Upper lobe of left lung (tissue), 6 donors: ENCODE results near the gene SSBP3. TPM values are rescaled to one million over a fixed set of nuclear protein-coding genes. Genes with fewer than 3 reads are reported as not detected.
A peak's percentile ranks its signal among the peaks of the same experiment; 100 is the strongest.
"Not testable (repeated sequence)": the region's sequence is repeated elsewhere in the genome, so short reads cannot be mapped to it uniquely, and the experiment has no call there.

Experiments used
- ATAC-seq, 2 donors: fragments of 200-7000 bp; cut with Tn5 transposase; one replicate each; pipeline ENCODE4 v1.9.1; 2022; ENCODE audit warnings: mild to moderate bottlenecking in 2 of 2, moderate library complexity in 2 of 2; ENCODE audit not compliant: low FRiP score in 2 of 2
- DNase-seq, 2 donors: peaks; one replicate each; pipeline ENCODE4 v3.0.0-alpha.2; 2019 to 2020
- H3K27ac ChIP-seq, 4 donors: fragments of 200-600 bp; sonication (generic); one replicate each; pipeline ENCODE4 v1.5.1; 2016 to 2019
- H3K27me3 ChIP-seq, 4 donors: fragments of 200-600 bp; sonication (generic); one replicate each; pipeline ENCODE4 v1.5.1; 2017 to 2019
- H3K36me3 ChIP-seq, 4 donors: fragments of 200-600 bp; sonication (generic); one replicate each; pipeline ENCODE4 v1.5.1; 2016 to 2019
- H3K4me1 ChIP-seq, 4 donors: fragments of 200-600 bp; sonication (generic); one replicate each; pipeline ENCODE4 v1.5.1; 2018 to 2019
- H3K4me3 ChIP-seq, 4 donors: fragments of 200-600 bp; sonication (generic); one replicate each; pipeline ENCODE4 v1.5.1; 2017 to 2019; ENCODE audit warnings: mild to moderate bottlenecking in 2 of 4, moderate library complexity in 1 of 4
- H3K9me3 ChIP-seq, 4 donors: fragments of 200-600 bp; sonication (generic); one replicate each; pipeline ENCODE4 v1.5.1; 2018 to 2019
- EP300 ChIP-seq, 4 donors: sonication (generic); formaldehyde crosslinking; IDR thresholded peaks; one replicate each; pipeline ENCODE4 v1.5.1; 2017; ENCODE audit warnings: antibody characterized with exemption in 4 of 4, control low read depth in 2 of 4
- POLR2A ChIP-seq, 4 donors: fragments of 450-650 bp; IDR thresholded peaks; one replicate each; pipeline ENCODE4 v1.5.1; 2016 to 2017; ENCODE audit warnings: antibody characterized with exemption in 4 of 4, mild to moderate bottlenecking in 2 of 4
- POLR2AphosphoS5 ChIP-seq, 2 donors: sonication (generic); formaldehyde crosslinking; IDR thresholded peaks; one replicate each; pipeline ENCODE4 v1.5.1; 2017; ENCODE audit warnings: antibody characterized with exemption in 2 of 2
- WGBS, 2 donors: methylation state at CpG; one replicate each; pipeline ENCODE4 v1.1.5; 2017 to 2018; 5-methylcytosine and 5-hydroxymethylcytosine counted together
- total RNA-seq, 6 donors: library from RNA; depleted of rRNA in 4 of 6; stranded (reverse); fragments of >200 nt in 4 of 6; gene quantifications; one replicate each; pipeline versions ENCODE4 v1.1.0 to v1.2.1, GENCODE V29; 2016 to 2021
- TF ChIP-seq, protein P1 (sequence below), 6 experiments: fragments of 450-650 bp in 4 of 6; fragments of 200-600 bp in 2 of 6; sonication (generic) in 2 of 6; IDR thresholded peaks; one replicate each; pipeline ENCODE4 v1.5.1; 2016 to 2019; ENCODE audit warnings: antibody characterized with exemption in 6 of 6
- donor health status: DM: no; HTN: no; CAD: no; lungs with moderate emphysema.
- donor health status: DM: no; HTN: yes; CAD: no; lungs with severe emphysema.

SSBP3 gene
- total RNA-seq, 6 donors from 2014 or later, result 17.8 to 35.6 (median 26.4) TPM

DNA sequence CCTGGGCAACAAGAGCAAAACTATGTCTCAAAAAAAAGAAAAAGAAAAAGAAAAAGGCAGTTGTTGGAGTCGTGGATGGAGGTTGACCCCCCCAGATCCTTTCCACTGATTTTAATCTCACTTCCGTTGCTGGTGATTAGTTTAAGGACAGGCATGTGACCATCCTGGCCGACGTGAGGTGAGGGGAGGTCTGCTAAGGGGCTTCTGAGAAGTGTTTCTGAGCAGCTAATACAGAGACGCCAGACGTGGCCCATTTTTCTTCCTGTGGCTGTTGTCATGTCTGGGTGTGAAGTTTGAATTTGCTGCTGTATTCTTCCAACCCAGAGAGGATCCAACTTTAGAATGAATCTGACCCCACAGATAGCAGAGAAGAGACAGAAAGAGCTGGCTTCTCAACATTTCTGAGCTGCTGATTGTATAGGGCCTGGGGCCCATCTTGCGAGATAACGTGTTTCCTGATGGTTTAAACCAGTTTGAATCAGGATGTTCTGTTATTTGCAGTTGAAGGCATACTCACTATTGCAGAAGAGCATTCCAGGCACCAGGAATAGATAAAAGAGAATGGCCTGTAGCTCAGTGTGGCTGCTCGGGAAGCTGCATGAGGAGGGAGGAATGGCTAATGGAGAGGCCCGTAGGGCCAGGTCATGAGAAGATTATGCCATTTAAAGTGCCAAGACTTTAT is 22.8 kb upstream of the SSBP3 start:
- DNase-seq (no peak), ATAC-seq (no peak)
- H3K27me3 ChIP-seq, result no peaks in the 10 kb centered on the region
- H3K27ac ChIP-seq, result no peak overlapping the region
- H3K4me1 ChIP-seq, result no peaks in the 10 kb centered on the region
- no peaks in the 10 kb centered on the region for H3K36me3 ChIP-seq
- TF ChIP-seq EP300 (IDR thresholded peaks at IDR 0.05), result no peak
- no peak for TF ChIP-seq POLR2A (IDR thresholded peaks at IDR 0.05)
- TF ChIP-seq, protein P1, sequence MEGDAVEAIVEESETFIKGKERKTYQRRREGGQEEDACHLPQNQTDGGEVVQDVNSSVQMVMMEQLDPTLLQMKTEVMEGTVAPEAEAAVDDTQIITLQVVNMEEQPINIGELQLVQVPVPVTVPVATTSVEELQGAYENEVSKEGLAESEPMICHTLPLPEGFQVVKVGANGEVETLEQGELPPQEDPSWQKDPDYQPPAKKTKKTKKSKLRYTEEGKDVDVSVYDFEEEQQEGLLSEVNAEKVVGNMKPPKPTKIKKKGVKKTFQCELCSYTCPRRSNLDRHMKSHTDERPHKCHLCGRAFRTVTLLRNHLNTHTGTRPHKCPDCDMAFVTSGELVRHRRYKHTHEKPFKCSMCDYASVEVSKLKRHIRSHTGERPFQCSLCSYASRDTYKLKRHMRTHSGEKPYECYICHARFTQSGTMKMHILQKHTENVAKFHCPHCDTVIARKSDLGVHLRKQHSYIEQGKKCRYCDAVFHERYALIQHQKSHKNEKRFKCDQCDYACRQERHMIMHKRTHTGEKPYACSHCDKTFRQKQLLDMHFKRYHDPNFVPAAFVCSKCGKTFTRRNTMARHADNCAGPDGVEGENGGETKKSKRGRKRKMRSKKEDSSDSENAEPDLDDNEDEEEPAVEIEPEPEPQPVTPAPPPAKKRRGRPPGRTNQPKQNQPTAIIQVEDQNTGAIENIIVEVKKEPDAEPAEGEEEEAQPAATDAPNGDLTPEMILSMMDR (IDR thresholded peaks at IDR 0.05), result no peak
- no peak for TF ChIP-seq POLR2AphosphoS5 (IDR thresholded peaks at IDR 0.05)
- H3K9me3 ChIP-seq, result no peaks in the 10 kb centered on the region
- whole genome bisulfite sequencing, 2 donors, result 67 to 69% methylated on average over 10 of the region's 10 CpGs
- H3K4me3 ChIP-seq, result no peak overlapping the region

DNA sequence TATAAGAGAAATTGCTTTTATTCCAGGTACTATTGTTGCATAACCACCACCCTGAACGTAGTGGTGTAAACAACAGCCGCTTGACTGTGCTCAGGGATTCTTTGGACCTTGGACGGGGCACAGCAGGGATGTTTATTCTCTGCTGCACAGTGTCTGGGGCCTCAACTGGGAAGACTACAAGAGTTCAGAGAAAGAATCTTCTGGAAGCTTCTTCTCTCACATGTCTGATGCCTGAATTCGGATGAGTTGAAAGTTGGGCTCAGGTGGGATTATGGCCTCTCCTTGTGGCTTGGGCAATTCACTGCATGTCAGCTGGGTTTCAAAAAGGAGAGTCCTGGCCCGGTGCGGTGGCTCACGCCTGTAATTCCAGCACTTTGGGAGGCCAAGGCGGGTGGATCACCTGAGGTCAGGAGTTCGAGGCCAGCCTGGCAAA is 19.0 kb upstream of the SSBP3 start:
- Histone ChIP-seq H3K9me3 (no peaks in the 10 kb centered on the region), H3K4me1 (no peaks in the 10 kb centered on the region), H3K36me3 (no peaks in the 10 kb centered on the region), H3K27ac (no peak overlapping the region), H3K27me3 (no peaks in the 10 kb centered on the region), H3K4me3 (no peak overlapping the region)
- TF ChIP-seq, protein P1 (IDR thresholded peaks at IDR 0.05), result no peak
- TF ChIP-seq EP300 (IDR thresholded peaks at IDR 0.05), result no peak
- TF ChIP-seq POLR2AphosphoS5 (IDR thresholded peaks at IDR 0.05), result no peak
- no peak for TF ChIP-seq POLR2A (IDR thresholded peaks at IDR 0.05)
- 89 to 95% methylated on average over 9 of the region's 9 CpGs for WGBS, 2 donors
- ATAC-seq (no peak), DNase-seq (no peak)

DNA sequence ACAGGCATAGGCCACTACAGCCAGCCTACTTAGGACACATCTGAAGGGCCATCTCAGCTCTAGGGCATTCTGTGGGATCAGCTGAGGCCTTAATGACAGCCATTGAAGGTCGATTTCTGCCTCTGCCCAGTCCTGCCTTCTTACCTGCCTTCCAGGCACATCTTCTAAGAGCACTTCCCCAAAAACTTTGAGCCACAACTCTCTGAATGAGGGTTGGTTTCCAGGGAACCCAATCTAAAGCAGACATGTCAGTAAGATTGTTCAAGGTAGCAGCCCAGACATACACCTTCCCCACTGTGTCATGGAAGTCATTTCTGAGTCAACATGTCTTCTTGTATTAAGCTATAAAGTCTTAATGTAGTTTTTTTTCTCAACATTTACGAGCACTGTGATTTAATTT is 18.2 kb upstream of the SSBP3 start:
- Histone ChIP-seq H3K36me3 (no peaks in the 10 kb centered on the region), H3K4me3 (no peak overlapping the region), H3K27me3 (no peaks in the 10 kb centered on the region), H3K27ac (no peak overlapping the region), H3K9me3 (no peaks in the 10 kb centered on the region), H3K4me1 (no peaks in the 10 kb centered on the region)
- no peak for DNase-seq
- WGBS, 2 donors, result 86 to 88% methylated on average over 2 of the region's 2 CpGs
- no peak for ATAC-seq
- TF ChIP-seq EP300 (IDR thresholded peaks at IDR 0.05), result no peak
- no peak for TF ChIP-seq POLR2A (IDR thresholded peaks at IDR 0.05)
- TF ChIP-seq, protein P1 (IDR thresholded peaks at IDR 0.05), result no peak
- TF ChIP-seq POLR2AphosphoS5 (IDR thresholded peaks at IDR 0.05), result no peak

DNA sequence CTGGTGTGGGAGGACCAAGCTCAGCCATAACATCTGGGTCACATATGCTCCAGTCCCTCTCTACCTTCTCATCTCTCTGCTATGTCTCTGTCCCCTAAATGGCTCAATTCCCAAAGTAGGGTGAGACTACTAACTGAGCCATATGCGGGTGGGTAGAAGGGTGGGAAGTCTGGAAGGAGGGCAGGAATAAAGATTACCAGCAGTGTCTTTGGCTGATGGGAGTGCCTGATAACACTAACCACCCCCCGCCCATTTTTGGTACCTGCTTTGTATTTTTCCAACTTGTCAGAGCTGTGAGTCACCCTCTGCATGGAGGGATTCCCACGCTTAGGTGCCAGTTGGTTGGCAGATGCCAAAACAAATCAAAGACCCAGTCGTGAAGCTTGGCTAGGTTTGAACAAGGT is 14.9 kb upstream of the SSBP3 start:
- 73 to 92% methylated on average over 4 of the region's 4 CpGs for WGBS, 2 donors
- ATAC-seq, result no peak
- no peak for DNase-seq

DNA sequence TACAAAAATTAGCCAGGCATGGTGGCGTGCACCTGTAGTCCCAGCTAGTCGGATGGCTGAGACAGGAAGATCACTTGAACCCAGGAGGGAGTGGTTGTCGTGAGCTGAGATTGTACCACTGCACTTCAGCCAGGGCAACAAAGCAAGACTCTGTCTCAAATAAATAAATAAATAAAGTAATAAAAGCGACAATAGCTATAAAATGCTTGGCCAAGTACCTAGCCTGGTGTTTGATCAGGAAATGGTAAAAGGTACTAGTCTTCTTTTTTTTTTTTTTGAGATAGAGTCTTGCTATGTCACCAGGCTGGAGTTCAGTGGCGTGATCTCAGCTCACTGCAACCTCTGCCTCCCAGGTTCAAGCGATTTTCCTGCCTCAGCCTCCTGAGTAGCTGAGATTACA is 12.4 kb upstream of the SSBP3 start:
- not testable (repeated sequence) for H3K27ac ChIP-seq, DNase-seq, H3K27me3 ChIP-seq, ATAC-seq, H3K9me3 ChIP-seq, H3K36me3 ChIP-seq, H3K4me3 ChIP-seq, H3K4me1 ChIP-seq
- WGBS, 2 donors, result 96 to 97% methylated on average over 6 of the region's 6 CpGs

More for the DNA sequence above, 14.9 kb upstream of the SSBP3 start:
- Histone ChIP-seq H3K27me3 (no peaks in the 10 kb centered on the region), H3K9me3 (no peaks in the 10 kb centered on the region), H3K4me3 (no peak overlapping the region), H3K27ac (no peak overlapping the region), H3K36me3 (no peaks in the 10 kb centered on the region), H3K4me1 (no peaks in the 10 kb centered on the region)
- TF ChIP-seq EP300 (IDR thresholded peaks at IDR 0.05), result no peak

DNA sequence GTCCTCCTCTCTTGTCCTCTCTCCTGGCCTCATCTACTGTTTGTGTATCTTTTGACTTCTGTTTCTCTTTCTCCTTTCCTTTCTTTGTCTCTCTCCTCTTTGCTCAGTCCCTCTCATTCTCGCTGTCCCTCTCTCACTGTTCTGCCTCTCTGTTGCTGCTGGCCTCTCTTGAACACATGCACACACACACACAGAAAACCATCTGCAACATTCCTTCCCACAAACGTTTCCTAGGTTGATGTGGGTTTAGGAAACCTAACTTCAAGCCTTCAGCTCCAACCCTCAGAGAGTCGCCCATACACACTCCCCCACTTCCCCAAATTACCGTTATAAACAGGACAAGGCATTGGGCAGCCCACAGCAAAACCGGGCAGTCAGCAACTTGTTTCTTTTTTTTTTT is 10.9 kb upstream of the SSBP3 start:
- Histone ChIP-seq H3K4me3 (no peak overlapping the region), H3K4me1 (peaks cover 0 to 11% (median 0%) of the 10 kb centered on the region in 4 donors), H3K27me3 (no peaks in the 10 kb centered on the region), H3K9me3 (no peaks in the 10 kb centered on the region), H3K27ac (no peak overlapping the region), H3K36me3 (no peaks in the 10 kb centered on the region)
- no peak for TF ChIP-seq EP300 (IDR thresholded peaks at IDR 0.05)
- no peak for TF ChIP-seq POLR2A (IDR thresholded peaks at IDR 0.05)
- TF ChIP-seq, protein P1 (IDR thresholded peaks at IDR 0.05), result no peak
- no peak for TF ChIP-seq POLR2AphosphoS5 (IDR thresholded peaks at IDR 0.05)
- no peak for DNase-seq
- 26 to 33% methylated on average over 5 of the region's 5 CpGs for WGBS, 2 donors
- ATAC-seq, result peak in 1 of 2 donors; percentile 58
